ENCODE measurements around the gene GRK3.

GRK3 gene

GRCh38 chr22:25764270-25765015 is 200.0 kb downstream of the GRK3 start:
- no peak for DNase-seq

GRCh38 chr22:25765016-25765367 is 200.5 kb downstream of the GRK3 start:
- no peak for DNase-seq

- DNase-seq, result no peak
These were observed 201.3 kb downstream of the GRK3 start for GRCh38 chr22:25765801-25766200.

GRCh38 chr22:25766418-25766817 is 201.9 kb downstream of the GRK3 start:
- no peak for DNase-seq

- DNase-seq, result no peak
These were observed 205.9 kb downstream of the GRK3 start for GRCh38 chr22:25770333-25770732.

GRCh38 chr22:25772288-25772687 is 207.8 kb downstream of the GRK3 start:
- no peak for DNase-seq

GRCh38 chr22:25774575-25775026 is 210.1 kb downstream of the GRK3 start:
- DNase-seq, result no peak

GRCh38 chr22:25775531-25775930 is 211.1 kb downstream of the GRK3 start:
- no peak for DNase-seq

GRCh38 chr22:25777411-25777810 is 212.9 kb downstream of the GRK3 start:
- no peak for DNase-seq

GRCh38 chr22:25777870-25778269 is 213.4 kb downstream of the GRK3 start:
- no peak for DNase-seq

Measured in CD4-positive, alpha-beta T cell treated with Interleukin-21 for 1 hour (primary cell).